GM23248 (cell line): ENCODE data around the gene ZNF597. TPM values are rescaled to one million over a fixed set of nuclear protein-coding genes. Genes with fewer than 3 reads are reported as not detected.

Experiments
- DNase-seq: peaks from one replicate; pipeline ENCODE4 v3.0.0-alpha.2; 2015
- H2AFZ ChIP-seq: fragments of 200-600 bp; sonication (generic); 2 replicates; pipeline ENCODE4 v1.6.1; 2016; ENCODE audit warnings: antibody characterized with exemption
- H3F3A ChIP-seq: fragments of 200-600 bp; sonication (generic); 2 replicates; pipeline ENCODE4 v1.6.1; 2016; ENCODE audit warnings: mild to moderate bottlenecking, antibody characterized with exemption, mixed run types; ENCODE audit not compliant: insufficient read depth
- H3K27ac ChIP-seq: fragments of 200-600 bp; sonication (generic); 2 replicates; pipeline ENCODE4 v1.5.1; 2016; ENCODE audit warnings: mild to moderate bottlenecking
- H3K27me3 ChIP-seq: fragments of 200-600 bp; sonication (generic); replicated peaks from 2 replicates; pipeline ENCODE4 v1.6.1; 2016; ENCODE audit warnings: mild to moderate bottlenecking; ENCODE audit not compliant: insufficient read depth
- H3K36me3 ChIP-seq: fragments of 200-600 bp; sonication (generic); 2 replicates; pipeline ENCODE4 v1.6.1; 2016; ENCODE audit warnings: low read depth, mild to moderate bottlenecking
- H3K4me1 ChIP-seq: fragments of 200-600 bp; sonication (generic); 2 replicates; pipeline ENCODE4 v1.6.1; 2016; ENCODE audit warnings: mild to moderate bottlenecking; ENCODE audit not compliant: insufficient read depth
- H3K4me2 ChIP-seq: fragments of 200-600 bp; sonication (generic); one replicate; pipeline ENCODE4 v1.6.1; 2016; ENCODE audit warnings: mild to moderate bottlenecking; ENCODE audit not compliant: unreplicated experiment
- H3K4me3 ChIP-seq: fragments of 200-600 bp; sonication (generic); 2 replicates; pipeline ENCODE4 v1.5.1; 2016; ENCODE audit warnings: mild to moderate bottlenecking
- H3K79me2 ChIP-seq: fragments of 200-600 bp; sonication (generic); 2 replicates; pipeline ENCODE4 v1.6.1; 2016; ENCODE audit warnings: mild to moderate bottlenecking; ENCODE audit not compliant: insufficient read depth
- H3K9ac ChIP-seq: fragments of 200-600 bp; sonication (generic); 2 replicates; pipeline ENCODE4 v1.6.1; 2016; ENCODE audit warnings: mild to moderate bottlenecking
- H3K9me2 ChIP-seq: fragments of 200-600 bp; sonication (generic); 2 replicates; pipeline ENCODE4 v1.6.1; 2016; ENCODE audit warnings: mixed run types, mild to moderate bottlenecking, moderate library complexity; ENCODE audit not compliant: insufficient read depth
- H3K9me3 ChIP-seq: fragments of 200-600 bp; sonication (generic); one replicate; pipeline ENCODE4 v1.6.1; 2017; ENCODE audit warnings: low read depth
- H4K20me1 ChIP-seq: fragments of 200-600 bp; sonication (generic); 2 replicates; pipeline ENCODE4 v1.6.0; 2016; ENCODE audit not compliant: insufficient read depth
- EZH2 ChIP-seq: fragments of 200-600 bp; sonication (generic); IDR thresholded peaks from 2 replicates; pipeline ENCODE4 v1.6.1; 2018; ENCODE audit warnings: antibody characterized with exemption, mild to moderate bottlenecking; ENCODE audit not compliant: insufficient read depth, poor library complexity, severe bottlenecking
- EZH2phosphoT487 ChIP-seq: fragments of 200-600 bp; sonication (generic); IDR thresholded peaks from 2 replicates; pipeline ENCODE4 v1.6.1; 2018; ENCODE audit warnings: antibody characterized with exemption, moderate library complexity, mild to moderate bottlenecking, low read depth; ENCODE audit not compliant: insufficient read depth
- WGBS, 2 experiments: methylation state at CpG; one replicate each; pipeline ENCODE4 v1.1.6; 2015 to 2017; ENCODE audit warnings: low lambda C conversion rate in 2 of 2, low coverage in 1 of 2; ENCODE audit errors: missing lambda C conversion rate in 2 of 2; 5-methylcytosine and 5-hydroxymethylcytosine counted together
- in situ Hi-C: fragments of 300-500 bp; cut with MboI; formaldehyde crosslinking; loops from 2 replicates; pipeline ENCODE4 v1.15.0; 2020
- polyA plus RNA-seq: library from polyadenylated mRNA; unstranded; fragments of >200 nt; fragmentation: Nextera tagmentation; extraction: Ambion mirVana; gene quantifications from 2 replicates; pipeline ENCODE4 v1.2.1, GENCODE V29; 2016
- total RNA-seq: library from RNA; depleted of rRNA; stranded (reverse); fragments of >200 nt; shearing (Covaris generic); gene quantifications from 2 replicates; pipeline ENCODE4 v1.2.3, GENCODE V29; 2014

Gene ZNF597
- total and polyA plus RNA-seq, 2 experiments from 2014 or later, result 2.2 to 3.2 TPM

GRCh38 chr16:3480901-3481695 is 37.8 kb upstream of the ZNF597 start:
- no peaks in the 10 kb centered on the region for H3K4me1 ChIP-seq
- H3K36me3 ChIP-seq, result peaks cover 18% of the 10 kb centered on the region; the same call in 1 of the 2 replicates

GRCh38 chr16:3479654-3480216 is 36.4 kb upstream of the ZNF597 start:
- in situ Hi-C loops, result no loop called here
- 92 to 97% methylated on average over 12 of the region's 12 CpGs for WGBS, 2 experiments
- H3K4me2 ChIP-seq, result no peak overlapping the region
- no peaks in the 10 kb centered on the region; the same call in 1 of the 2 replicates for H4K20me1 ChIP-seq
- no peaks in the 10 kb centered on the region for H3K27me3 ChIP-seq
- DNase-seq, result no peak
- TF ChIP-seq EZH2phosphoT487 (no peak), EZH2 (no peak)
- no peak overlapping the region for H2AFZ ChIP-seq
- H3K79me2 ChIP-seq, result peaks cover 75% of the 10 kb centered on the region
- H3K27ac ChIP-seq, result no peak overlapping the region
- H3K9me3 ChIP-seq, result no peaks in the 10 kb centered on the region
- H3K9me2 ChIP-seq, result no peaks in the 10 kb centered on the region
- H3K9ac ChIP-seq, result no peak overlapping the region
- no peaks in the 10 kb centered on the region for H3F3A ChIP-seq
- peaks cover 18% of the 10 kb centered on the region; the same call in 1 of the 2 replicates for H3K36me3 ChIP-seq
- no peak overlapping the region for H3K4me3 ChIP-seq
- no peaks in the 10 kb centered on the region for H3K4me1 ChIP-seq

More at GRCh38 chr16:3480901-3481695, 37.8 kb upstream of the ZNF597 start:
- TF ChIP-seq EZH2, result no peak
- TF ChIP-seq EZH2phosphoT487, result no peak
- H3K79me2 ChIP-seq, result peaks cover 62% of the 10 kb centered on the region
- H3K9me3 ChIP-seq, result no peaks in the 10 kb centered on the region
- peak; percentile 21 for DNase-seq
- no peak overlapping the region for H3K4me2 ChIP-seq
- no peak overlapping the region for H3K27ac ChIP-seq
- H3K9ac ChIP-seq, result no peak overlapping the region
- WGBS, 2 experiments, result 86 to 90% methylated on average over 14 to 18 of the region's 18 CpGs
- H3K4me3 ChIP-seq, result no peak overlapping the region
- H3F3A ChIP-seq, result no peaks in the 10 kb centered on the region
- H4K20me1 ChIP-seq, result no peaks in the 10 kb centered on the region; the same call in 1 of the 2 replicates
- in situ Hi-C loops, result no loop called here
- no peaks in the 10 kb centered on the region for H3K9me2 ChIP-seq
- H3K27me3 ChIP-seq, result no peaks in the 10 kb centered on the region
- H2AFZ ChIP-seq, result no peak overlapping the region

DNA sequence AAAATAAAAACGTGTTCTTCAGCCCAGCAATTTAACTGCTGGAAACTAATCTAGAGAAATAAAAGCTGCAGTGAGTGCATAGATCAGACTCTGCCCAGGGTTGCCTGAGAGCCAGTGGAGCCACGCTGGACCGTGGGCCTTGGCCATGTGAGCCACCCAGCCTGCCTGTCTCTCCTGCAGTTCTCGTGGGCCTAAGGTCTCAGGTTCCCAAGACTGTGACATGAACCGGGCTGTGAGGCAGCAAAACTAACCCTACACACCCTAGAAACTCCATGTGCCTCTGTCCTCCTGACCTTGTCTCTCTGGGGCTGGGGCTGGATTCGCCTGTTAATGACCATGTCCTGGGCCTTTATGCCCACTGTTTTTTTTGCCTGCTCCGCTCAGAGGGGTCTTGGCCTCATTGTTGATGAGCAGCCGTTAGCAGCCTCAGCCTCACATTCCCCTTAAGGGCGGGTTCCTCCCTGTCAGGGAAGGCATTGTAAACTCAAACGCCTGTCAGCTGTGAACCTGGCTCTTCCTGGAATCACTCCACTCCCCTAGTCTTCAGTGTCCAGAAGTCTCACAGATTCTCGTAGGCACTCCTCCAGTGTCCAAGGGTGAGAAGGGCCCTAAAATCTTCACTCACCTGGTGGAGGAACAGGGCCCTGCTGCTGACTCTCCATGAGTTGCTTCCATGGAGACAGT is 35.1 kb upstream of the ZNF597 start:
- no peaks in the 10 kb centered on the region; the same call in 1 of the 2 replicates for H4K20me1 ChIP-seq
- no peak for TF ChIP-seq EZH2phosphoT487
- TF ChIP-seq EZH2, result no peak

GRCh38 chr16:3476409-3476808 is 33.1 kb upstream of the ZNF597 start:
- H3K9me2 ChIP-seq, result no peaks in the 10 kb centered on the region
- no peak for DNase-seq
- WGBS, 2 experiments, result 96 to 98% methylated on average over 3 of the region's 3 CpGs
- in situ Hi-C loops, result no loop called here
- H3K4me2 ChIP-seq, result no peak overlapping the region
- no peak overlapping the region for H2AFZ ChIP-seq
- TF ChIP-seq EZH2phosphoT487, result no peak
- TF ChIP-seq EZH2, result no peak
- no peaks in the 10 kb centered on the region for H3K9me3 ChIP-seq
- no peak overlapping the region for H3K9ac ChIP-seq
- H3K27me3 ChIP-seq, result no peaks in the 10 kb centered on the region
- H3F3A ChIP-seq, result peaks cover 17% of the 10 kb centered on the region; the same call in 1 of the 2 replicates
- no peak overlapping the region for H3K4me3 ChIP-seq
- no peaks in the 10 kb centered on the region; the same call in 1 of the 2 replicates for H4K20me1 ChIP-seq
- no peak overlapping the region for H3K27ac ChIP-seq
- H3K4me1 ChIP-seq, result peaks cover 16% of the 10 kb centered on the region
- H3K36me3 ChIP-seq, result no peaks in the 10 kb centered on the region
- peaks cover 100% of the 10 kb centered on the region for H3K79me2 ChIP-seq

More for the DNA sequence above, 35.1 kb upstream of the ZNF597 start:
- Histone ChIP-seq H3K36me3 (peaks cover 10% of the 10 kb centered on the region; the same call in 1 of the 2 replicates), H2AFZ (no peak overlapping the region), H3K4me2 (no peak overlapping the region), H3K4me3 (no peak overlapping the region), H3K9me3 (no peaks in the 10 kb centered on the region), H3K27me3 (no peaks in the 10 kb centered on the region), H3F3A (peaks cover 4% of the 10 kb centered on the region; the same call in 1 of the 2 replicates), H3K4me1 (peaks cover 3% of the 10 kb centered on the region), H3K9ac (no peak overlapping the region), H3K27ac (no peak overlapping the region), H3K9me2 (no peaks in the 10 kb centered on the region), H3K79me2 (peaks cover 89% of the 10 kb centered on the region)
- no peak for DNase-seq
- 88 to 91% methylated on average over 11 of the region's 11 CpGs for WGBS, 2 experiments
- in situ Hi-C loops, result no loop called here
